Head of caudate nucleus (tissue), 42 donors: Measurements from ENCODE around the gene ATP6V0C.

Source experiments
- DNase-seq, 42 donors: peaks; one replicate each; pipeline versions ENCODE4 v3.0.0 to v3.0.0-alpha.2; 2020 to 2021; ENCODE audit warnings: mixed read lengths in 7 of 42
- intact Hi-C: fragments of 100-400 bp; cut with DNase I; formaldehyde crosslinking; loops from one replicate; pipeline ENCODE4 v1.15.0; 2022

The ATP6V0C gene

DNA sequence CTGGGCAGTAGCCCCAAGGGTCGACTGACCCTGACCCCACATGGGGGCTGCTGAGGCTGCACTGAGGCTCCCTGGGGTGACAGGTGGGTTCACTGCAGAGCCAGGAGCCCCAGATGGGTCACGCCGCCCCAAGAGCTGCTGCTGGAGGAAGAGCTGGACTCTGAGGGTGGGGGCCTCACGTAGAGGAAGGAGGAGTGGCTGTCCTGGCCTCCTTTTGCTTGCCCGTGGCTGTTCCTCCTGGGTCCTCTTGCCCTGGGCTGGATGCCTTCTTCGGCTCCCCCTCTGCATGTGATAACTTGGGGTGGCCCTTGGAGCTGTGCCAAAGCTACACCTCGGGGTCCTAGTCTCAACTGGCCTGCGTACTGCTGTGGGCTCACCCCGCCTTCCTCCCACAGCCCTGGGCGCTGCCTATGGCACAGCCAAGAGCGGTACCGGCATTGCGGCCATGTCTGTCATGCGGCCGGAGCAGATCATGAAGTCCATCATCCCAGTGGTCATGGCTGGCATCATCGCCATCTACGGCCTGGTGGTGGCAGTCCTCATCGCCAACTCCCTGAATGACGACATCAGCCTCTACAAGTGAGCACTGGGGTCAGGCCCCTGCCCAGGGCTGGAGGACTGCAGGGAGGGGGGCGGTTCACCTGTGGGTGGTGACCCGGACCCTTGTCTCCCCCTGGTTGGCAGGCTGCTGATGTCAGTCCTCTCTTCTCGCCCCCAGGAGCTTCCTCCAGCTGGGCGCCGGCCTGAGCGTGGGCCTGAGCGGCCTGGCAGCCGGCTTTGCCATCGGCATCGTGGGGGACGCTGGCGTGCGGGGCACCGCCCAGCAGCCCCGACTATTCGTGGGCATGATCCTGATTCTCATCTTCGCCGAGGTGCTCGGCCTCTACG, 5.3 kb downstream of the ATP6V0C start:
- DNase-seq: no peak

DNA sequence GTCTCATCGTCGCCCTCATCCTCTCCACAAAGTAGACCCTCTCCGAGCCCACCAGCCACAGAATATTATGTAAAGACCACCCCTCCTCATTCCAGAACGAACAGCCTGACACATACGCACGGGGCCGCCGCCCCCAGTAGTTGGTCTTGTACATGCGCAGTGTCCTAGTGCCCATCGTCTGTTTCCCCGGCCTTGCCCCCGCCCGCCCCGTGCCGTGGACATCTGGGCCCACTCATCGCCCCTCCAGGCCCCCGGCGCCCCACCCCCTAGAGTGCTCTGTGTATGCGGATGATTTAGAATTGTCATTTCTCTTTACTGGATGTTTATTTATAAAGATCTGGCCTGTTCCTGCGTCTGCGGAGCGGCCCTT, 5.9 kb downstream of the ATP6V0C start:
- DNase-seq: peak in 1 of 42 donors; percentile 43
- intact Hi-C loops: loop anchor here (10.0 kb wide), 1 partner anchor 145 kb away; no protein-coding TSS in a partner anchor

More for the DNA sequence above, 5.3 kb downstream of the ATP6V0C start:
- intact Hi-C loops: no loop called here

DNA sequence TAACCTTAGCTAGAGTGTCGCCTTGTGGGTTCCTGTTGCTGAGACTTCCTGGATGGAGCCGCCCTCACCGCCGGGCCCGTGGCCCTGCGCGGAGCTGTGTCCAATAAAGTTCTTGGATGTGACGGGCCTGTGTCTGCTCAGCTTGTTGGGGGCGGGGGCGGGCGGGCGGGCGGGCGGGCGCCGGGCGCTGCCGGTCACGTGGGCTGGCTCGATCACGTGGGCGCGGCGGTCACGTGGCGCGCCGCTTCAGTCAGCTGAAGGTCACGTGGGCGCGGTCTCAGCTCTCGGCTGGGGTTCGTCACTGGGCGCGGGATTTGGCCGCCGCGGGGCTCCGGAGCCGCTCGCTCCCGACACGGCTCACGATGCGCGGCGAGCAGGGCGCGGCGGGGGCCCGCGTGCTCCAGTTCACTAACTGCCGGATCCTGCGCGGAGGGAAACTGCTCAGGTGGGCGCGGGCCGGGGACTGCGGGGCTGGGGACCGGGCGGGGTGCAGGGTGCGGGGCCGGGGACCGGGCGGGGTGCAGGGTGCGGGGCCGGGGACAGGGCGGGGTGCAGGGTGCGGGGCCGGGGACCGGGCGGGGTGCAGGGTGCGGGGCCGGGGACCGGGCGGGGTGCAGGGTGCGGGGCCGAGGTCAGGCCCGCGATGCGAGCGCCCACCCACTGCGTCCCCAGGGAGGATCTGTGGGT, 6.5 kb downstream of the ATP6V0C start, which contains the start of gene AMDHD2:
Gene AMDHD2 (plus strand): TSS at position 275 of the 687 bp plus-strand sequence. CDS start 88 bp downstream, at position 363.
- intact Hi-C loops: loop anchor here (10.0 kb wide), 1 partner anchor 145 kb away; no protein-coding TSS in a partner anchor

DNA sequence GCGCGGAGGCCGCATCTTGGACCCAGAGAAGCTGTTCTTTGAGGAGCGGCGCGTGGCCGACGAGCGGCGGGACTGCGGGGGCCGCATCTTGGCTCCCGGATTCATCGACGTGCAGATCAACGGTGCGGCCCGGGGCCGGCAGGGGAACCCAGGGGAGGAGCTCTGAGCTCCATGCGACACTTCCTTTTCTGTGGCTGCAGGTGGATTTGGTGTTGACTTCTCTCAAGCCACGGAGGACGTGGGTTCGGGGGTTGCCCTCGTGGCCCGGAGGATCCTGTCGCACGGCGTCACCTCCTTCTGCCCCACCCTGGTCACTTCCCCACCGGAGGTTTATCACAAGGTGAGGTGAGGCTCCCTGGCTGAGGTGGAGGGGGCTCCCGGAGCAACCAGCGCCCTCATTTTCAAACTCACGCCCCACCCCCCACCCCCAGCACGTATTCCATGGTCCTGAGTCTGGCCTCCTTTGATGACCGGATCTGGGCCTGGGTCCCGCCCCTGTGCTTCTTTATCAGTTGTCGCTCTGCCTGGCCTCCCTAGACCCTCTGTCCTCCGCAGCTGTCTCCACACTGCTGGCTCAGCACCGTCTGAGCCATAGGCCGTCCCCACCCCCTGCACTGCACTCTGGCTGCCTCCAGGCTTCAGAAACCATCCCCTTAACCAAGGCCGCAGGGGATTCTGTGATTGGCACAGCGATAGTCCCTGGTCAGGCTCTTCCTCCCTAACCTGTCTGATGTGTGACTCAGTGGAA, 7.2 kb downstream of the ATP6V0C start:
- DNase-seq: peak in 1 of 42 donors; percentile 41
- intact Hi-C loops: loop anchor here (10.0 kb wide), 1 partner anchor 144 kb away; no protein-coding TSS in a partner anchor

More for the DNA sequence above, 6.5 kb downstream of the ATP6V0C start, which contains the start of gene AMDHD2:
- DNase-seq: peak; percentile 67 to 96 (median 89)

DNA sequence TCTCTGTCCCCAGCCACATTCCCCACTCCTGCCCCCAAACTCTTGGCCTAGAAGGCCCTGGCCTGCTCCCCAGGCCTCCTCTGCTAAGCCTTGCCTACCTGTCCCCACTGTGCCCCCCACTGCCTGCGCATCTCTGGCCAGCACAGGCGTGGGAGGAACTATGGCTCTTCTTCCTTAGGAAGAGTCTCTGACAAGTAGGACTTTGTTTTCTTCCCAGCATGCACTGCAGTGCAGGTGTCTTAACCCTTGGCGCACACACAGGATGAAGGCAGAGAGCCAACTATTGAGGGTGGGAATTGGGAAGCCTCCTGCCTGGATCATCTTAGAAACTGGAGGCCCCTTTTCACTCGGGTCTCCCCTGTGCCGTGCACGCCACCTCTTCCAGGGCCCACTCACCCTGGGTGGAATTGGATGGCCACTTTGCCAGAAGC, 10.1 kb downstream of the ATP6V0C start:
- no peak for DNase-seq
- intact Hi-C loops: loop anchor here (10.0 kb wide), 1 partner anchor 141 kb away; no protein-coding TSS in a partner anchor

DNA sequence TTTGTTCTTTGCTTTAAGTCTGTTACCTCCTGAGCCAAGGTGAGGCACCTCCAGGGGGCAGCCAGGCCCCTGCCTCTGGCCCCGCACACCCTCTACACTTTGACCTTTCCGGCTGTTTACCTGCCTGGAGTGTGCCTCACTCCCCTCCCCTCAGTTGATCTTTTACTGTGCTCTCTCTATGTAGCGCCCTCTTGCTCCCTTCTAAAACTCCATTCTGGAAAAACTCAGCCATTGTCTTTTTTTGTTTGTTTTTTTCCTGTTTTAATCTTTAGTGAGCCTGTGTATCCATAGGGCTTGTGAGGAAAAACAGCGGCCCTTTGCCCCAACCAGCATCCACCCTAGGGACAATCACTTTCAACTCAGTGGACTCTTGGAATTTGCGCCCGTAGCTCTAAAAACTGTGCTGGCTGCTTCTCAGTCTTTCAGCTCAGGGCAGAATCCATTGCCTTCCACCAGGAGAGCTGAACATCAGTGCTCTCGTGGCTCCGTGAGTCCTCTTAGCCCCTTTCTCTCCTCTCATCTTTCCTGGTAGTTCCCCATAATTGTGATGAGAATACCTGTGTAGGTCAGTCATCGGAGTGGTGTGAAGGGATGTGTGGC, 10.7 kb downstream of the ATP6V0C start:
- intact Hi-C loops: loop anchor here (10.0 kb wide), 1 partner anchor 140 kb away; no protein-coding TSS in a partner anchor
- no peak for DNase-seq

DNA sequence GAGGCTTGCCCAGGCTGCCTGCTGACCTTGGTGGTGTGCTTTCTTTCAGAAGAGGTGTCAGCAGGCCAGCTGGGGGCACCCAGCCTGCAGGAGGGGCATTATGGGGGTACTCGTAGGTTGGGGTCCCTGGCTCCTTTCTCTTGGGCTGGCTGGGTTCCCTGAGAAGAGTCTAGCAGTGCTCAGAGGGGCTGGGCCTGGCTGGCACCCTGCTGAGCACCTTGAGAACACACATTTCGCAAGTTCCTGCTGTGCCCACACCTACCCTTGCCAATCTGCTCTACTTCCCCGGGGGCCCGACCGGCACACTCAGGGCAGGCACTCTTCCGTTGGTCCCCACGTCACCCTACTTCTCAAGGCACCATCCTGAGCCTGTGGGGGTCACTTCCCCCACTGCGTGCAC, 12.4 kb downstream of the ATP6V0C start:
- DNase-seq: no peak
- intact Hi-C loops: loop anchor here (10.0 kb wide), 1 partner anchor 139 kb away; no protein-coding TSS in a partner anchor

DNA sequence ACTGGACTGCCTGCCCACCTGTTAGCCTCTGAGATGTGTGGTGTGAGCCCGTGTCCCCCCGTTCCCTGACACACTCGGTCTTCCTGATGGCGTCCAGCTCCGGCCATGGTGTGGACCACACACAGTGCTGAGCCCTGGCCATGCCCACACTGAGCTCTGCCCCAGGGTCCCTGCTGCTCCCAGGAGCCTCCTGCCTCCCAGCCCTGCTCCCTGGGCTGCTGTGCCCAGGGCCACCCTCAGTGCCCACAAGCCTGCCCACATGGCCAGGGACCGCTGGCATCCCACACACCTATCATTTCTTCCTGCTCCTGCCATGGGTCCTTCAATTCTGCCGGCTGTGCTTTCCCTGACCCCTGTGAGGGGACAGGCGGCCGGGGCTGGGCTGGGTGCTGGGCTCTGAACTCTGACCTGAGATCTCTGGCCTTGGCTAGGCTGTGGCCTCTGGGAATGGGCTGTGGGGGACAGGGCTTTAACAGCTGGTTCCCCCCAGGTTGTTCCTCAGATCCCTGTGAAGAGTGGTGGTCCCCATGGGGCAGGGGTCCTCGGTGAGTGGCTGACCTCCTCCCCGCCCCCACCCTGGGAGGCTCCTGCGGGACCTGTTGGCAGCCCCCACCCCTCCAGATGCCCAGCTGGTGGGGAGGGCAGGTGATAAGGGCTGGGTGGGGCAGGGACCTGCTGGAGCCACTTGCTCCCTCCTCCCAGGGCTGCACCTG, 13.5 kb downstream of the ATP6V0C start:
- intact Hi-C loops: loop anchor here (10.0 kb wide), 1 partner anchor 138 kb away; no protein-coding TSS in a partner anchor
- no peak for DNase-seq

DNA sequence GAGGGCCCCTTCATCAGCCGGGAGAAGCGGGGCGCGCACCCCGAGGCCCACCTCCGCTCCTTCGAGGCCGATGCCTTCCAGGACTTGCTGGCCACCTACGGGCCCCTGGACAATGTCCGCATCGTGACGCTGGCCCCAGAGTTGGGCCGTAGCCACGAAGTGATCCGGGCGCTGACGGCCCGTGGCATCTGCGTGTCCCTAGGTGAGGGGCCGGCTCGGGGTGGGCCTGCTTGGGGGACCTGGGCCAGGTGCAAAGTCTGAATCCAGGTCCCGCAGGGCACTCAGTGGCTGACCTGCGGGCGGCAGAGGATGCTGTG, 14.0 kb downstream of the ATP6V0C start:
- no peak for DNase-seq
- intact Hi-C loops: loop anchor here (10.0 kb wide), 1 partner anchor 137 kb away; no protein-coding TSS in a partner anchor

DNA sequence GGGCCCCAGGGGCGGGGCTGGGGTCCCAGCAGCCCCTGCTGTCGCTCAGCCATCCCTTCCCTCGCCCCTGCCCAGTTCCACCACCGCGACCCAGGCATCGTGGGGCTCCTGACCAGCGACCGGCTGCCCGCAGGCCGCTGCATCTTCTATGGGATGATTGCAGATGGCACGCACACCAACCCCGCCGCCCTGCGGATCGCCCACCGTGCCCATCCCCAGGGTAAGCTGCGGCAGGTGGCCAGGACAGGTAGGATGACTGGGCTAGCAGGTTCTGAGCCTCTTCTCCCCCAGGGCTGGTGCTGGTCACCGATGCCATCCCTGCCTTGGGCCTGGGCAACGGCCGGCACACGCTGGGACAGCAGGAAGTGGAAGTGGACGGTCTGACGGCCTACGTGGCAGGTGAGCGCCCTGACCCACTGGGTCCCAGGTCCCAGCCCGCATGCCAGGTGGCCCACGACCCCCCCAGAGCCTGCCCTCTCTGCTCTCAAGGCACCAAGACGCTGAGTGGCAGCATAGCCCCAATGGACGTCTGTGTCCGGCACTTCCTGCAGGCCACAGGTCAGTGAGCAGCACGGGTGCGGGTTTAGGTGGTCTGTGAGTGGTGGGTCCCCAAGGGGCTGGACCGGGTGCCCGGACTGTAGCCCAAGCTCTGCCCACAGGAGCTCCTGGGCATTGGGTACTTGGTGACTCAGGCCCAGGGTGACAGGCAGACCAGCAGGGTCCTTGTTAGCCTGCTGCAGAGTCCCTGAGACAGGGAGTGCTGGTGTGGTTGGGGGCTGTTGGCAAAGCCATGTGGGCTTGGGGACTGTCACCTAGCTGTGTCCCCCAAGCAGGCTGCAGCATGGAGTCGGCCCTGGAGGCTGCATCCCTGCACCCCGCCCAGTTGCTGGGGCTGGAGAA, 14.7 kb downstream of the ATP6V0C start:
- no peak for DNase-seq
- intact Hi-C loops: loop anchor here (10.0 kb wide), 1 partner anchor 136 kb away; no protein-coding TSS in a partner anchor

DNA sequence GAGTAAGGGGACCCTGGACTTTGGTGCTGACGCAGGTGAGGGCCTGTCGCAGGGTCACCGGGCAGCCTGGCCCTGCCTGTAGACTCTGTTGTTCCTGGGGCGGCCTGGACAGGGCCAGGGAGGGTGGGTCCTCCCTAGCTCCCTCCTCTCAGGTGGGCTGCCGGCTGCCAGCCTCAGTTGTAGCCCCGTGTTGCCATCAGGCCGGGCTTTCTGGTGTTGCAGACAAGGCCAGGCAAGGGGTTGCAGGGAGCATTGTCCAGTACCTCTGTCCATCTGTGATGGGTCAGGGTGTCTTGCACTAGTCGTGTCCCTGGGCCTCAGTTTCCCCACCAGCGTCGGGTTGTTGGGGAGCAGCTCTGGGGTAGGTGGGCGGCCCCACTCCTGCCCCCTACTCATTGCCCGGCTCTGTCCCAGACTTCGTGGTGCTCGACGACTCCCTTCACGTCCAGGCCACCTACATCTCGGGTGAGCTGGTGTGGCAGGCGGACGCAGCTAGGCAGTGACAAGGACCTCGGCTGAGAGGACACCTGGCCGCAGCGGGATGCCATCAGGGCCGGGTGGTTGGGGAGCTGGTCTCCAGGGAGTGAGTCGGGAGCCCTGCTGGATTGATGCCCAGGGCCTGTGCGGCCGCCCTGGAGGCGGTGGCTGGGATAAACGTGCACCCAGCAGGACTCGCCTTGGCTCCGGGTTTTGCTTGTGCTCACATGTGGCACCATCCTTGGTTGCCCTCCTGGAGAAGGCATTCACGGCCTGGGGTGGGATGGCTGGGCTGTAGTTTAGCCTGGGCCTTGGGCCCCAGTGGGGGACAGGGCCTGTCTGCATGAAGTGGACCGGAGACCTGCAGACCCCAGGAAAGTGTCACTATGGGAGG, 15.5 kb downstream of the ATP6V0C start:
- DNase-seq: no peak
- intact Hi-C loops: loop anchor here (10.0 kb wide), 1 partner anchor 136 kb away; no protein-coding TSS in a partner anchor

DNA sequence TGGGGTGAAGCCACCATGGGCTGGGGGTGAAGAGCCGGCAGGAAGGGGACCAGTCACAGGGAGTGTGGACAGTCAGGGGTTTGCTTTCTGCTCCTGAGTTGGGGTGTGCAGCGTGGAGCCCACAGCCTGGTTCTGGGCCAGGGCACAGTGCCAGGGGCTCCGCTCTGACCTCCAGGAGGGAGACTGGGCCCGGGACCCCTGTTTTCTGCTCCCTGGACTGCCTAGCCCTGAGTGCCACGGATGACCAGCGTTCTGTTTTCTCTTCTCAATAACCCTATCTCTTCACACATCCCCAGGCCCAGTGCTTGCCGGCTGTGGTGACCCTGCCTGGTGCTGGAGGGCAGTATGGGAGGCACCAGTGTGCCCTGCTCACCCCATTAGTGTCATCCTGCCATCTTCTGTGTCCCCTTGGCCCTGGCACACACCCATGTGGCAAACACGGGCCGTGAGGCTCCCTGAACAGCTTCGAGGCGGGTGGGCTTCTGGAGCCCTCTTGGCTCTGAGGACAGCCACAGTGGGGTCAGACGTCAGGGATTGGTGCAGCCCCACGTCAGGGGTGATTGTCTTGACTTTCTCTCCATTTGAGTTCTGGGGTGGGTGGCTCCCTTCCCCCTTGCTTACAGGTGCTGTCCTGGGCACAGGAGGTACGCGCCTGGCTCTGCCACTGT, 16.3 kb downstream of the ATP6V0C start:
- DNase-seq: no peak
- intact Hi-C loops: loop anchor here (10.0 kb wide), 2 partner anchors 65 to 135 kb away; no protein-coding TSS in a partner anchor

DNA sequence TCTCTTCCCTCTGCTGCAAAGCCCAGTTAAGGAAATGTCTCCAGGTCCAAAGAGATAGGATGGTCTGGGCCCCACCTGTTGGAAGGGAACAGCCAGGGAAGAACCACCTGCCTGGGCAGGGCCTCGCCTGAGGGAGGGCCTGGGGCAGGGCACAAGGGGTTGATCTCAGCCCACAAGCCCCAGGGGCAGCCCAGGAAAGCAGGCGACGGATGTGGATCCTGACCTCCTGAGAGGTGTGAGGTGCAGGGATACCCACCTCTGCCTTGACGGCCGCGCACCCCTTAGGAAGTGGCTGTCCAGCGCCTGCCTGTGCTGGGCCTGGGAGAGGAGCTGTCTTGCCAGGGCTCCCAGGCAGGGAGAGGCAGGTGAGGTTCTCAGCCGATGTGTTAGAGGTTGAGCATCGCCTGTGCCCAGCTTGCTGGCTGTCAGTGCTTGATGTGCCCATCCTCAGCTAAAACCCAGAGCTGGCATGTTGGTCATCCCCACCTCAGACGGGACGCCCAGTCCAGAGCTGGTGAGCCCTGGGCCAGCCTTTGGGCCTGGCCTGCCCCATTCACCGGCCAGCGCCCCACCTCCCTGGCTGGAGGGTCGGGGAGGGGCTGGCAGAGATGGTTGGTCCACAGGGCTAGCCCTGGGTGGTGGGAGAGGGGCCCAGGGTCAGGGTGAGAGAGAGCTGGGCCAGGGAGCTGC, 17.0 kb downstream of the ATP6V0C start:
- intact Hi-C loops: loop anchor here (10.0 kb wide), 1 partner anchor 64 kb away; no protein-coding TSS in a partner anchor

DNA sequence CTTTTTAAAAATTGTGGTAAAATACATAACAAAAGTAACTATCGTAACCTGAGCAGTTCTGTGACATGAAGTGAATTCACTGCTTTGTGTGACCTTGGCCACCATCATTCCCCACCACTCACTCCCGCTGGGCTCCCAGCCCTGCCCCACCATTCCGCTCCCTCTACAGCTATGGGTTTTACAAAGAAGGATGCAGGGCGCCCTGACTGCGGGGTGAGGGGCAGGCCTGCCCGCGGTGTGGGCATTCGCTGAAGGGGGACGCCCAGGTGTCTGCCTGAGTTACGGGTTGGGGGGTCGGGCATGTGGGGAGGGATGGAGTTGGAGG, 17.6 kb downstream of the ATP6V0C start, which contains the start of gene CEMP1:
Gene CEMP1 (minus strand): TSS at position 38 of the 325 bp plus-strand sequence. CDS start 335 bp downstream, outside the sequence.
- intact Hi-C loops: loop anchor here (10.0 kb wide), 1 partner anchor 63 kb away; no protein-coding TSS in a partner anchor
- DNase-seq: peak in 3 of 42 donors; percentile 9 to 38 (median 24)

More for the DNA sequence above, 17.0 kb downstream of the ATP6V0C start:
- DNase-seq: no peak
